ENCODE data around the gene SERPINF2.
"Not testable (repeated sequence)": the region's sequence is repeated elsewhere in the genome, so short reads cannot be mapped to it uniquely, and the experiment has no call there.

The SERPINF2 gene

GRCh38 chr17:1762233-1762900 lies 19.7 kb downstream of the SERPINF2 start:
- no peak for DNase-seq (ENCODE audit: low read depth in 1 of 2, low spot score in 1 of 2)

DNA sequence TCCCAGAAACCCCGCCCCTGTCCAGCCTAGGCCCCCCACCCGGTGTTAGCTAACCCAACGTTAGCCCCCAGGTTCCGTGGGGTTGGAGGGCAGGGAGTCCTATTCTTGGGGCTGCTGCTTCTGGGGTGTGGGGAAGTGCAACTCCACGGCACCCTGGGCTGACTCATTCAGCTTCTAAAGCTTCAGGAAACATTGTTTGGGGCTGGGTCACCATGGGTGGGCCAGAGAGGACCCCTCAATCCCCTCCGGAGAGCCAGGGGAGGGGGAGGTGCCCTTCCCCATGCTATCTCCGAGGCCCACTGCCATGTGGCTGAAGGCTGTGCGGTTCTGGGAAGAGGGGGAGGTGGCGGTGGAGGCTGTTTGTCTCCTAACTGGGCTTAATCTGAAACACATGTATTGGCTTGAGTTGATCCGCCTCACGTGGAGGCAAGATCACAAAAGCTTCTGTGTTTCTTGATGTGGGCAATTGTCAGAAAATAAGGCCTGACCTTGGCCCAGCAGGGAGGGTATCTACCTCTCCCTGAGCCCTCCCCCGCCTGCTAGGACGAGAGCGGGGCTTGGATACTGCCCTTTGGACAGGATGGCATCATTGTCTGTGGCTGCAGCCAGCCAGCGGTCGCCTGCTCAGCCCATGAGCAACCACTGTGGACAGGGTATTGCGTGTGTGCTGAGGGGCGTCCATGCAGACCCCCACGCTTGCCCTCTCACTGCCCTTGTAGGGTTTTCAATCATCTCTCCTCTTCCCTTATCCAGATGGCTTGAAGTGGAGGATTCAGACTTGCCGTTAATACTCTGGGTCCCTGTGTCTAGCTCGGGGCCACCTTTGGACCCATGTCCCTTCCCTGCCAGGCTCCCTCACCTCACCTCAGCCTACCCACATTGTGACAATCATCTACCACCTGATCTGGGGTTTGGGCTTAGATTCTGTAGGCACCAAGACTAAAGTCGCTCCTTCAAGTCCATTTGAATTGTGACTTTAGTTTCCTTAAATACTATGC lies 20.5 kb downstream of the SERPINF2 start:
- no peak for DNase-seq (ENCODE audit: low read depth in 1 of 2, low spot score in 1 of 2)

DNA sequence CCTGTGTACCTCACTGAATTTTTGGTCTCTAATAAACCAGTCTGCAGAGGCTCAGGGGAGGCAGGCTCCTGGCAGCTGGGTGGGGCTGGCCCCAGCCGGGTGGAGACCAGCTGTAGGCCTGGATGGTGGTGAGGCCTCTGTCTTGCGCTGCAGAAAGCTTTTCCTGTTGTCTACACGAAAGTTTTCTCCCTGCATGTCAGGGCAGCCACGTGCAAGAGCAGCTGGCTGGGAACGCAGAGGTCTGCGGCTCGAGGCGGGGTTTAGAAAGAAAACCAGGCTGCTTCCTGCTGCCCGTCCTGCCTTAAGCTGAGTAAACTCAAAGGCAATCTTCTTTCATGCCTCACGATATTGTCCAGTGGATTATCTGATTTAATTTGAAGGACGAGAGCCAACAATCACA lies 21.6 kb downstream of the SERPINF2 start:
- peak; percentile 9 to 17 for DNase-seq (ENCODE audit: low read depth in 1 of 2, low spot score in 1 of 2)

DNA sequence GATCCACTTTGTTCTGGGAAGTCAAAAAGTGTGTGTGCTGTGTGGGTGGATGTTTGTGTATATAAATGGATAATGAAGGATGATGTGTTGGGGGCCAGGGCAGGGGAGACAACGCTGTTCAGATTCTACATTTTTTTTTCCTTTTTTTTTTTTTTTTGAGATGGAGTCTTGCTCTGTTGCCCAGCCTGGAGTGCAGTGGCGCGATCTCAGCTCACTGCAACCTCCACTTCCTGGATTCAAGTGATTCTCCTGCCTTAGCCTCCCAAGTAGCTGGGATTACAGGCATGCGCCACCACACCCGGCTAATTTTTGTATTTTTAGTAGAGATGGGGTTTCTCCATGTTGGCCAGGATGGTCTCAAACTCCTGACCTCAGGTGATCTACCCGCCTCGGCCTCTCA lies 22.0 kb downstream of the SERPINF2 start:
- not testable (repeated sequence) for DNase-seq (ENCODE audit: low read depth in 1 of 2, low spot score in 1 of 2)

- DNase-seq (ENCODE audit: low read depth in 1 of 2, low spot score in 1 of 2): no peak
These were observed 22.9 kb downstream of the SERPINF2 start for GRCh38 chr17:1765576-1765975.

DNA sequence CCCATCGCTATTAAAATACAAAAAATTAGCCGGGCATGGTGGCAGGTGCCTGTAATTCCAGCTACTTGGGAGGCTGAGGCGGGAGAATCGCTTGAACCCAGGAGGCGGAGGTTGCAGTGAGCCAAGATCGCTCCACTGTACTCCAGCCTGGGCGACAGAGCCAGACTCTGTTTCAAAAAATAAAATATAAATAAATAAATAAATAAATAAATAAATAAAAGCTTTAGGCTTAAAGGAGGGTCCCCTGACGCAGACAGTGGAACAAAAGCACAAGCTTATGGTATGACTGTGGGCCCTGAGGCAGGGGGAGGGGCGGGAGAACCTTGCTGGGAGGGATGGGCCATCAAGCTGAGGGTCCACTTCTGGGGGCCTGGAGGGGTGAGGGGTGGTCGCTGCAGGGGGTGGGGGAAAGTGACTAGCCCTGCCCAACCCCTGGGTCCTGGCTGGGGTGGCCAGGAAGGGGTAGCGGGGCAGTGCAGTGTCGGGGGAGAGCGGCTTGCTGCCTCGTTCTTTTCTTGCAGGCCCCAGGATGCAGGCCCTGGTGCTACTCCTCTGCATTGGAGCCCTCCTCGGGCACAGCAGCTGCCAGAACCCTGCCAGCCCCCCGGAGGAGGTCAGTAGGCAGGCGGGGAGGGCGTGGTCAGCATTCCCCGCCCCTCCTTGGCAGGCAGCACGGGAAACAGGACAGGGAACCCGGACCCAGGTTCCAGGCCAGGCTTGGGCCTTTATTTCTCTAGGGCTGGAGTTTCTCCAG lies 23.9 kb downstream of the SERPINF2 start:
- no peak for DNase-seq (ENCODE audit: low read depth in 1 of 2, low spot score in 1 of 2)

- DNase-seq (ENCODE audit: low read depth in 1 of 2, low spot score in 1 of 2): no peak
These were observed 24.7 kb downstream of the SERPINF2 start for GRCh38 chr17:1767358-1767757.

DNA sequence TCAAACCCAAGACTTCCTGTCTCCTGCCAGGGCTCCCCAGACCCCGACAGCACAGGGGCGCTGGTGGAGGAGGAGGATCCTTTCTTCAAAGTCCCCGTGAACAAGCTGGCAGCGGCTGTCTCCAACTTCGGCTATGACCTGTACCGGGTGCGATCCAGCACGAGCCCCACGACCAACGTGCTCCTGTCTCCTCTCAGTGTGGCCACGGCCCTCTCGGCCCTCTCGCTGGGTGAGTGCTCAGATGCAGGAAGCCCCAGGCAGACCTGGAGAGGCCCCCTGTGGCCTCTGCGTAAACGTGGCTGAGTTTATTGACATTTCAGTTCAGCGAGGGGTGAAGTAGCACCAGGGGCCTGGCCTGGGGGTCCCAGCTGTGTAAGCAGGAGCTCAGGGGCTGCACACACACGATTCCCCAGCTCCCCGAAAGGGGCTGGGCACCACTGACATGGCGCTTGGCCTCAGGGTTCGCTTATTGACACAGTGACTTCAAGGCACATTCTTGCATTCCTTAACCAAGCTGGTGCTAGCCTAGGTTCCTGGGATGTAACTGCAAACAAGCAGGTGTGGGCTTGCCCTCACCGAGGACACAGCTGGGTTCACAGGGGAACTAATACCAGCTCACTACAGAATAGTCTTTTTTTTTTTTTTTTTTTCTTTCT lies 27.3 kb downstream of the SERPINF2 start:
- DNase-seq (ENCODE audit: low read depth in 1 of 2, low spot score in 1 of 2): no peak

GRCh38 chr17:1773000-1773695 lies 30.5 kb downstream of the SERPINF2 start:
- not testable (repeated sequence) for DNase-seq (ENCODE audit: low read depth in 1 of 2, low spot score in 1 of 2)

GRCh38 chr17:1773696-1774181 lies 31.1 kb downstream of the SERPINF2 start:
- no peak for DNase-seq (ENCODE audit: low read depth in 1 of 2, low spot score in 1 of 2)

GRCh38 chr17:1774390-1775176 lies 31.9 kb downstream of the SERPINF2 start:
- no peak for DNase-seq (ENCODE audit: low read depth in 1 of 2, low spot score in 1 of 2)

DNA sequence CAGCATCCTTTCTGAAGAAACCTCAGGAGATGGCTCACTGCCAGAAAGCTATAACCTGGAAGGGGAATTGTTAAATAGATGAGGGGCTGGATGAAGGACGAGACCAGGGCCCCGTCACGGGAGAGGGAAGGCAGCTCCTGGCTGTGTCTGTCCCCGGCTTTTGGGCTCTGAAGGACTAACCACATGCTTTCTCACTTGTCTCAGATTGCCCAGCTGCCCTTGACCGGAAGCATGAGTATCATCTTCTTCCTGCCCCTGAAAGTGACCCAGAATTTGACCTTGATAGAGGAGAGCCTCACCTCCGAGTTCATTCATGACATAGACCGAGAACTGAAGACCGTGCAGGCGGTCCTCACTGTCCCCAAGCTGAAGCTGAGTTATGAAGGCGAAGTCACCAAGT lies 33.7 kb downstream of the SERPINF2 start:
- DNase-seq (ENCODE audit: low read depth in 1 of 2, low spot score in 1 of 2): no peak

DNA sequence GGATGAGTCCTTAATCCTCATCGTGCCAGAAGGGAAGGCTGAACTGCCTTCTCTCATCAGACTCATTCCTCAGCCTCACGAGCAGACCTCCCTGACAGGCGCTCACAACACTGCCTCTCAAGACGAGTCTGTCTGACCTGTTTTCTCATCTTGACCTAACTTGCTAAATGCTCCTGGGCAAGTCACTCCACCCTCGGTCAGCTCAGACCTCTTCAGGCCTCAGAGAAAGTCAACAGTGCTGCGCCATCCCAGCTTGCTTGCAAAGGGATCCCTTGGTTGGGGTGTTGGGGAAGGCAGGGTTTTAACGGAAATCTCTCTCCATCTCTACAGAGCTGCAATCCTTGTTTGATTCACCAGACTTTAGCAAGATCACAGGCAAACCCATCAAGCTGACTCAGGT lies 34.2 kb downstream of the SERPINF2 start:
- DNase-seq (ENCODE audit: low read depth in 1 of 2, low spot score in 1 of 2): no peak

DNA sequence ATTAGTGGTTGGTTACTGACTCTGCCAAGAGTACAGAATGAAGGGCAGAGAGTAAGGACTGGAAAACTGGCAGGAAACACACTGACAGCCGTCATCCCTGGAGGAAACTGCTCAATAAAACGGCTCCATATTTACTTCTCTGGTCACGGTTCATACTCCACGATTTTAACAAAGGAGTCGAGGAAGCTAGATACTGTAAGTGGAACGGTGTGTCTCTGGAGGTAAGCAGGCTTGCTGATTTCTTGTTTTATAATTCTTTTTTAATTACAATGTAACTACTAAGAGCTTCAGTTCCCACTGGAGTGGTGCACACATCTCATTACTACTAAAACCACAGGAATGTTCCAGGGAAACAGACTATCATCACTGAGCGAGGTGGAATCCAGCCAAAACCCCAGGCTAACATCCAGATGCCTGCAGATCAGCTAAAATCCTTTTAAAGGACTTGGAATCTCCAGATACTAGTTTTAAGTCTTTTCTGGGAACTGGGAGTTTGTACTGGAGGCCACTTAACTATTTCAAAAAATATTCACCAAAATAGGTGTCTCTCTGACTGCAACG lies 37.0 kb downstream of the SERPINF2 start:
- no peak for DNase-seq (ENCODE audit: low read depth in 1 of 2, low spot score in 1 of 2)

DNA sequence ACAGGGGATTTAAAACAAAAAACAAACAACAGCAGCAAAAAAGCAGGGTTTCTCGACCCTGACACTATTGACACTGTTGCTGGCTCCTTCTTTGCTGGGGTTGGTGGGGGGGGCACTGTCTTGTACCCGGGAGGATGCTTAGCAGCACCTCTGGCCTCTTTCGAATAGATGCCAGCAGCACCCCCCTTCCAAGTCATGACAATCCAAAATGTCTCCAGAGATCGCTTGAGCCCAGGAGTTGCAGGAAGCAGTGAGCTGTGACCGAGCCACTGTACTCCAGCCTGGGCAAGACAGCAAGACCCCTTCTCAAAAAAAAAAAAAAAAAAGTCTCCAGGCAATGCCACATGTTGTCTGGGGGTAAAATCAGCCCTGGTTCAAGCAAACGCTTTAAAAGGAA lies 39.5 kb downstream of the SERPINF2 start:
- no peak for DNase-seq (ENCODE audit: low read depth in 1 of 2, low spot score in 1 of 2)

DNA sequence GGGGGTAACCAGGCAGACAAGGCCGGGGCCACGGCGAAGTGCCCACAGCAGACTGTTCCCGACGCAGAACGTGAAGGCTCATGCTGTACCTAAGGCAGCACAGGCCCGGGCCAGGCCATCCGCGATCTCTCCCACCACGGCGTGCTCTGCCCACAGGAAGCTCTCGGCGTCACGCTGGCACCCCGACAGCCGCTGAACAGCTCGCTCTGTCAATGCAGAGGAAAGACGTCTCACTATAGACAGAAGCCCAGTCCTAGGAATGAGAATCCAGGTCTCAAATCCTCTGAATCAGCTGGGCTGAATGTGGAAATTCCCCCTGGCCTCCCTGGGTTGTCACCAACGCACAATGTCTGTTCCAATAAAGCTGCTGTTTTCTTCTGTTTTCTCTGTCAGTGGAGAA lies 40.6 kb downstream of the SERPINF2 start:
- no peak for DNase-seq (ENCODE audit: low read depth in 1 of 2, low spot score in 1 of 2)

GRCh38 chr17:1783834-1784611 lies 41.4 kb downstream of the SERPINF2 start:
- DNase-seq (ENCODE audit: low read depth in 1 of 2, low spot score in 1 of 2): no peak

- DNase-seq (ENCODE audit: low read depth in 1 of 2, low spot score in 1 of 2): no peak
These were observed 43.3 kb downstream of the SERPINF2 start for GRCh38 chr17:1785930-1786329.

Data from activated CD4-positive, alpha-beta T cell treated with anti-CD3 and anti-CD28 coated beads, Interleukin-2, amount 50 U/mL, for 24 hours (primary cell).